ENCODE data around the gene PLA2G2F. TPM values are rescaled to one million over a fixed set of nuclear protein-coding genes. Genes with fewer than 3 reads are reported as not detected.

The PLA2G2F gene
- total RNA-seq, 1 donor from 2014 or later = not detected

GRCh38 chr1:20102875-20103274, 36.2 kb upstream of the PLA2G2F start:
- Mint-ChIP-seq H3K36me3 (no peaks in the 10 kb centered on the region), H3K27me3 (peaks cover 12% of the 10 kb centered on the region), H3K9me3 (no peaks in the 10 kb centered on the region), H3K4me1 (ENCODE audit: unreplicated experiment) (no peaks in the 10 kb centered on the region), H3K27ac (no peak overlapping the region), H3K4me3 (no peak overlapping the region)
- no peak for DNase-seq (ENCODE audit: extremely low spot score, unreplicated experiment)
- TF ChIP-seq CTCF (conservative IDR thresholded peaks at IDR 0.05) = no peak

- Mint-ChIP-seq H3K4me3 (no peak overlapping the region), H3K27ac (no peak overlapping the region), H3K4me1 (ENCODE audit: unreplicated experiment) (no peaks in the 10 kb centered on the region), H3K36me3 (no peaks in the 10 kb centered on the region), H3K27me3 (peaks cover 16% of the 10 kb centered on the region), H3K9me3 (no peaks in the 10 kb centered on the region)
- no peak for TF ChIP-seq CTCF (conservative IDR thresholded peaks at IDR 0.05)
- DNase-seq (ENCODE audit: extremely low spot score, unreplicated experiment) = no peak
Observed at GRCh38 chr1:20105856-20106255, 33.3 kb upstream of the PLA2G2F start.

- DNase-seq (ENCODE audit: extremely low spot score, unreplicated experiment) = no peak
- Mint-ChIP-seq H3K4me3 (no peak overlapping the region), H3K36me3 (no peaks in the 10 kb centered on the region), H3K9me3 (no peaks in the 10 kb centered on the region), H3K27me3 (peaks cover 13% of the 10 kb centered on the region), H3K4me1 (ENCODE audit: unreplicated experiment) (no peaks in the 10 kb centered on the region), H3K27ac (no peak overlapping the region)
- no peak for TF ChIP-seq CTCF (conservative IDR thresholded peaks at IDR 0.05)
Observed at GRCh38 chr1:20107351-20107750, 31.8 kb upstream of the PLA2G2F start.

GRCh38 chr1:20107796-20108195, 31.3 kb upstream of the PLA2G2F start:
- no peaks in the 10 kb centered on the region for H3K9me3 Mint-ChIP-seq
- H3K27me3 Mint-ChIP-seq = peaks cover 13% of the 10 kb centered on the region
- H3K4me3 Mint-ChIP-seq = no peak overlapping the region
- H3K4me1 Mint-ChIP-seq (ENCODE audit: unreplicated experiment) = no peaks in the 10 kb centered on the region
- no peak for DNase-seq (ENCODE audit: extremely low spot score, unreplicated experiment)
- H3K36me3 Mint-ChIP-seq = no peaks in the 10 kb centered on the region
- TF ChIP-seq CTCF (conservative IDR thresholded peaks at IDR 0.05) = no peak
- H3K27ac Mint-ChIP-seq = no peak overlapping the region

- DNase-seq (ENCODE audit: extremely low spot score, unreplicated experiment) = no peak
- Mint-ChIP-seq H3K36me3 (no peaks in the 10 kb centered on the region), H3K9me3 (no peaks in the 10 kb centered on the region), H3K27ac (no peak overlapping the region), H3K4me1 (ENCODE audit: unreplicated experiment) (no peaks in the 10 kb centered on the region), H3K27me3 (peaks cover 13% of the 10 kb centered on the region), H3K4me3 (no peak overlapping the region)
- TF ChIP-seq CTCF (conservative IDR thresholded peaks at IDR 0.05) = no peak
Observed at GRCh38 chr1:20108366-20109123, 30.6 kb upstream of the PLA2G2F start.
